Parathyroid adenoma (tissue), 2 donors: ENCODE data around the gene RND3.

Experiments
- H2AFZ ChIP-seq: fragments of 300-600 bp; sonication (generic); one replicate; pipeline ENCODE4 v1.7.0; 2017; ENCODE audit warnings: antibody characterized with exemption, mild to moderate bottlenecking
- H3K27ac ChIP-seq: fragments of 300-600 bp; sonication (generic); one replicate; pipeline ENCODE4 v1.7.0; 2017
- H3K27me3 ChIP-seq: fragments of 300-600 bp; sonication (generic); one replicate; pipeline ENCODE4 v1.7.0; 2017; ENCODE audit warnings: low read length; ENCODE audit not compliant: control insufficient read depth, insufficient read depth
- H3K36me3 ChIP-seq: fragments of 300-600 bp; sonication (generic); one replicate; pipeline ENCODE4 v1.7.0; 2017; ENCODE audit warnings: low read length; ENCODE audit not compliant: control insufficient read depth, insufficient read depth
- H3K4me1 ChIP-seq: fragments of 300-600 bp; sonication (generic); one replicate; pipeline ENCODE4 v1.7.0; 2017; ENCODE audit warnings: control low read depth
- H3K4me2 ChIP-seq: fragments of 300-600 bp; sonication (generic); one replicate; pipeline ENCODE4 v1.7.0; 2017; ENCODE audit warnings: low read length
- H3K4me3 ChIP-seq: fragments of 300-600 bp; sonication (generic); one replicate; pipeline ENCODE4 v1.7.0; 2017; ENCODE audit warnings: low read depth, low read length
- H3K79me2 ChIP-seq: fragments of 300-600 bp; sonication (generic); one replicate; pipeline ENCODE4 v1.7.0; 2017; ENCODE audit warnings: control low read depth
- H3K9ac ChIP-seq: fragments of 300-600 bp; sonication (generic); one replicate; pipeline ENCODE4 v1.7.0; 2017; ENCODE audit warnings: mild to moderate bottlenecking
- H3K9me3 ChIP-seq: fragments of 300-600 bp; sonication (generic); one replicate; pipeline ENCODE4 v1.7.0; 2017; ENCODE audit warnings: low read length; ENCODE audit not compliant: control insufficient read depth
- CTCF ChIP-seq: fragments of 300-600 bp; sonication (generic); IDR thresholded peaks from one replicate; pipeline ENCODE4 v1.7.0; 2017; ENCODE audit warnings: antibody characterized with exemption, mild to moderate bottlenecking
- donor health status: primary hyperparathyroidism.

The RND3 gene

GRCh38 chr2:150471813-150472510 lies 15.5 kb downstream of the RND3 start:
- H3K79me2 ChIP-seq, result no peaks in the 10 kb centered on the region
- no peak overlapping the region for H3K27ac ChIP-seq
- no peak overlapping the region for H3K4me2 ChIP-seq
- H2AFZ ChIP-seq, result no peak overlapping the region
- no peak overlapping the region for H3K9ac ChIP-seq
- H3K4me1 ChIP-seq, result no peaks in the 10 kb centered on the region
- no peaks in the 10 kb centered on the region for H3K36me3 ChIP-seq
- no peak for TF ChIP-seq CTCF
- no peak overlapping the region for H3K4me3 ChIP-seq
- no peaks in the 10 kb centered on the region for H3K27me3 ChIP-seq
- H3K9me3 ChIP-seq, result no peaks in the 10 kb centered on the region

GRCh38 chr2:150470435-150470834 lies 17.0 kb downstream of the RND3 start:
- Histone ChIP-seq H3K27ac (no peak overlapping the region), H3K9me3 (no peaks in the 10 kb centered on the region), H3K4me2 (no peak overlapping the region), H3K79me2 (no peaks in the 10 kb centered on the region), H3K4me3 (no peak overlapping the region), H2AFZ (no peak overlapping the region), H3K27me3 (no peaks in the 10 kb centered on the region), H3K4me1 (no peaks in the 10 kb centered on the region), H3K36me3 (no peaks in the 10 kb centered on the region), H3K9ac (no peak overlapping the region)
- no peak for TF ChIP-seq CTCF

DNA sequence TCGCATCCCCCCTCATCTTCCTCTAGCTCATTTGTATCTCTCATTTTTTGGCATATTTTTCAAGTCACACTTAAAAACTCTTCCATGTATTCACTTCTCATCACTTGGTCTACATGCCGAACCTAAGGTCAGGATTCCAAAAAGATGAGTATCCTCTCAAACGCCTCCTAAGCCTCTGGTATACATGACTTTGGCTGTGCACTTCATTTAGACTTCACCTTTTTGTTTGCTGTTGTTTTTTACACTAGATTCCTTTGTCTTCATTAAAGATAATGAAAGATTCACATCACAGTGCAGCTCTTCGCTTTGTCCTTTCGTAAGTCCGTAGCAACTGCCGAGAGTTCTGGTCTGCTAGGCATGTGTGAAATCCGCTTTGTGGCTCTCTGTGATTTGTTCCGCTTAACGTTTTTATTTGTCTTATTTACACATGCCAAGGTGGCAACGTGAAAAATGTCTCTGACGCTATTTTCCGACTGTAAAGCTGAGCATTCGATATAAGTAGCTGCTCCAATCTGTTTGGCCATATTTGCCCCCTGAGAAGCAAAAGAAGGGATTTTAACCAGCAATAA lies 17.7 kb downstream of the RND3 start:
- Histone ChIP-seq H3K27me3 (no peaks in the 10 kb centered on the region), H3K4me2 (no peak overlapping the region), H3K4me1 (no peaks in the 10 kb centered on the region), H3K36me3 (no peaks in the 10 kb centered on the region), H2AFZ (no peak overlapping the region), H3K4me3 (no peak overlapping the region), H3K9ac (no peak overlapping the region), H3K79me2 (no peaks in the 10 kb centered on the region), H3K27ac (no peak overlapping the region), H3K9me3 (no peaks in the 10 kb centered on the region)
- no peak for TF ChIP-seq CTCF

GRCh38 chr2:150468350-150468960 lies 19.0 kb downstream of the RND3 start:
- no peak for TF ChIP-seq CTCF
- H3K9me3 ChIP-seq, result no peaks in the 10 kb centered on the region
- no peaks in the 10 kb centered on the region for H3K36me3 ChIP-seq
- H3K4me1 ChIP-seq, result no peaks in the 10 kb centered on the region
- no peak overlapping the region for H3K4me2 ChIP-seq
- H3K79me2 ChIP-seq, result no peaks in the 10 kb centered on the region
- H3K27ac ChIP-seq, result no peak overlapping the region
- H2AFZ ChIP-seq, result no peak overlapping the region
- no peak overlapping the region for H3K9ac ChIP-seq
- H3K27me3 ChIP-seq, result no peaks in the 10 kb centered on the region
- no peak overlapping the region for H3K4me3 ChIP-seq
